Left ventricle myocardium inferior (tissue), 1 donor: ENCODE results near the gene MED7. TPM values are rescaled to one million over a fixed set of nuclear protein-coding genes. Genes with fewer than 3 reads are reported as not detected.
"Not testable (repeated sequence)": the region's sequence is repeated elsewhere in the genome, so short reads cannot be mapped to it uniquely, and the experiment has no call there.

Experiments
- DNase-seq: peaks from one replicate; pipeline ENCODE4 v3.0.0-alpha.2; 2020
- H3K27ac ChIP-seq: fragments of 200-600 bp; replicated peaks from 2 replicates; pipeline ENCODE4 v1.8.0; 2021
- H3K27me3 ChIP-seq: fragments of 200-600 bp; 2 replicates; pipeline ENCODE4 v1.8.0; 2021; ENCODE audit warnings: low read depth
- H3K36me3 ChIP-seq: fragments of 200-600 bp; 2 replicates; pipeline ENCODE4 v1.8.0; 2021
- H3K4me1 ChIP-seq: fragments of 200-600 bp; 2 replicates; pipeline ENCODE4 v1.8.0; 2021
- H3K4me3 ChIP-seq: fragments of 200-600 bp; 2 replicates; pipeline ENCODE4 v1.8.0; 2021; ENCODE audit warnings: mild to moderate bottlenecking, moderate library complexity
- H3K9me3 ChIP-seq: fragments of 200-600 bp; replicated peaks from 2 replicates; pipeline ENCODE4 v1.8.0; 2021
- CTCF ChIP-seq: fragments of 200-600 bp; IDR thresholded peaks from 2 replicates; pipeline ENCODE4 v1.8.0; 2021; ENCODE audit warnings: antibody characterized with exemption, mild to moderate bottlenecking, borderline replicate concordance
- intact Hi-C: fragments of 100-400 bp; cut with micrococcal nuclease; formaldehyde crosslinking; loops from one replicate; pipeline ENCODE4 v1.11.0; 2022
- total RNA-seq: library from RNA; stranded (reverse); fragmentation: NEBNext Ultra II Directional; extraction: Animal tissue kit (Norgen Biotek cat#: 25700); gene quantifications from one replicate; pipeline ENCODE4 v1.2.1, GENCODE V29; 2021
- donor health status: DM: no; HTN: yes; CAD: no; lungs with severe emphysema.

MED7 gene
- total RNA-seq, 1 donor from 2014 or later = 10.3 TPM

GRCh38 chr5:157186309-157187045, 43.8 kb upstream of the MED7 start:
- H3K36me3 ChIP-seq = no peaks in the 10 kb centered on the region
- intact Hi-C loops = no loop called here
- H3K4me3 ChIP-seq = no peak overlapping the region
- H3K4me1 ChIP-seq = no peaks in the 10 kb centered on the region
- TF ChIP-seq CTCF = no peak
- H3K9me3 ChIP-seq = peaks cover 5% of the 10 kb centered on the region
- peaks cover 27% of the 10 kb centered on the region for H3K27me3 ChIP-seq
- DNase-seq = no peak
- no peak overlapping the region for H3K27ac ChIP-seq

GRCh38 chr5:157185122-157185521, 42.5 kb upstream of the MED7 start:
- H3K36me3 ChIP-seq, H3K27ac ChIP-seq, intact Hi-C loops, H3K9me3 ChIP-seq, H3K4me3 ChIP-seq, H3K4me1 ChIP-seq, DNase-seq: not testable (repeated sequence)
- H3K27me3 ChIP-seq = peaks cover 28% of the 10 kb centered on the region

GRCh38 chr5:157184117-157184670, 41.5 kb upstream of the MED7 start:
- intact Hi-C loops = no loop called here
- peaks cover 5% of the 10 kb centered on the region for H3K9me3 ChIP-seq
- TF ChIP-seq CTCF = no peak
- H3K27me3 ChIP-seq = peaks cover 34% of the 10 kb centered on the region
- no peaks in the 10 kb centered on the region for H3K4me1 ChIP-seq
- H3K36me3 ChIP-seq = no peaks in the 10 kb centered on the region
- no peak for DNase-seq
- no peak overlapping the region for H3K27ac ChIP-seq
- no peak overlapping the region for H3K4me3 ChIP-seq

- Histone ChIP-seq H3K27me3 (peaks cover 36% of the 10 kb centered on the region), H3K27ac (no peak overlapping the region), H3K4me3 (no peak overlapping the region), H3K9me3 (peaks cover 5% of the 10 kb centered on the region), H3K36me3 (no peaks in the 10 kb centered on the region), H3K4me1 (no peaks in the 10 kb centered on the region)
- TF ChIP-seq CTCF = no peak
- intact Hi-C loops = no loop called here
- no peak for DNase-seq
These were observed 39.6 kb upstream of the MED7 start for GRCh38 chr5:157182143-157182757.

GRCh38 chr5:157180374-157181264, 38.0 kb upstream of the MED7 start, which contains the start of gene ITK:
Gene ITK, plus strand, starts transcription at chr5:157180840. Its CDS starts 138 bp downstream, at chr5:157180978.
- intact Hi-C loops = no loop called here
- peaks cover 45% of the 10 kb centered on the region for H3K27me3 ChIP-seq
- no peak for DNase-seq
- no peak within 1 kb of the TSS for H3K4me3 ChIP-seq
- H3K27ac ChIP-seq = no peak within 1 kb of the TSS
- no peaks in the 10 kb centered on the region for H3K4me1 ChIP-seq
- peaks cover 5% of the 10 kb centered on the region for H3K9me3 ChIP-seq
- H3K36me3 ChIP-seq = no peaks in the 10 kb centered on the region
- TF ChIP-seq CTCF = no peak
